HEK293 (cell line): ENCODE results near the gene TECPR2.

Source experiments
- CTCF ChIP-seq: fragments of 450-650 bp; formaldehyde crosslinking; IDR thresholded peaks from 2 replicates; pipeline ENCODE4 v1.5.1; 2016; ENCODE audit warnings: missing biosample characterization, missing genetic modification characterization
- YY1 ChIP-seq: fragments of 450-650 bp; formaldehyde crosslinking; IDR thresholded peaks from 2 replicates; pipeline ENCODE4 v1.5.1; 2018; ENCODE audit warnings: missing biosample characterization, missing genetic modification characterization
- ZBTB10 ChIP-seq: fragments of 450-650 bp; formaldehyde crosslinking; IDR thresholded peaks from 2 replicates; pipeline ENCODE4 v1.5.1; 2016; ENCODE audit warnings: missing biosample characterization, missing genetic modification characterization
- ZBTB21 ChIP-seq: fragments of 450-650 bp; formaldehyde crosslinking; IDR thresholded peaks from 2 replicates; pipeline ENCODE4 v1.5.1; 2017; ENCODE audit warnings: missing biosample characterization, missing genetic modification characterization
- ZNF311 ChIP-seq: fragments of 450-650 bp; formaldehyde crosslinking; IDR thresholded peaks from 2 replicates; pipeline ENCODE4 v1.5.1; 2017; ENCODE audit warnings: missing biosample characterization, missing genetic modification characterization, borderline replicate concordance
- ZNF510 ChIP-seq: fragments of 450-650 bp; formaldehyde crosslinking; IDR thresholded peaks from 2 replicates; pipeline ENCODE4 v1.5.1; 2018; ENCODE audit warnings: mild to moderate bottlenecking, missing genetic modification characterization, missing biosample characterization; ENCODE audit not compliant: insufficient replicate concordance
- ZNF776 ChIP-seq: fragments of 450-650 bp; formaldehyde crosslinking; IDR thresholded peaks from 2 replicates; pipeline ENCODE4 v1.5.0; 2017; ENCODE audit warnings: missing biosample characterization, missing genetic modification characterization, borderline replicate concordance

GRCh38 chr14:102408724-102409123, 46.0 kb downstream of the TECPR2 start:
- TF ChIP-seq ZBTB21 (tag by site-specific recombination) (no peak), CTCF (no peak), ZNF510 (tag by site-specific recombination) (no peak), ZNF311 (tag by site-specific recombination) (no peak), ZNF776 (tag by site-specific recombination) (no peak), YY1 (no peak), ZBTB10 (tag by site-specific recombination) (no peak)
